Astrocyte (in vitro differentiated cells and primary cell): ENCODE results near the gene P2RX5. TPM values are rescaled to one million over a fixed set of nuclear protein-coding genes. Genes with fewer than 3 reads are reported as not detected.

Experiments used
- DNase-seq: peaks from one replicate; pipeline ENCODE4 v3.0.0-alpha.2; 2010; ENCODE audit warnings: low read depth
- FAIRE-seq: peaks from 2 replicates; lab custom pipeline; 2011; peaks lifted over from hg19 to GRCh38; lab: Jason Lieb, UNC
- H2AFZ ChIP-seq: 2 replicates; pipeline ENCODE4 v1.6.0; 2012; ENCODE audit warnings: low read depth, low read length, inconsistent platforms
- H3K27ac ChIP-seq: 2 replicates; pipeline ENCODE4 v1.5.1; 2011; ENCODE audit warnings: low read depth, low read length, inconsistent platforms
- H3K27me3 ChIP-seq: 2 replicates; pipeline ENCODE4 v1.6.0; 2011; ENCODE audit warnings: low read length, inconsistent platforms; ENCODE audit not compliant: insufficient read depth
- H3K36me3 ChIP-seq: 2 replicates; pipeline ENCODE4 v1.5.1; 2011; ENCODE audit warnings: low read length, inconsistent platforms; ENCODE audit not compliant: insufficient read depth
- H3K4me1 ChIP-seq: 2 replicates; pipeline ENCODE4 v1.5.1; 2011; ENCODE audit warnings: low read length, inconsistent platforms; ENCODE audit not compliant: insufficient read depth
- H3K4me2 ChIP-seq: 2 replicates; pipeline ENCODE4 v1.6.0; 2012; ENCODE audit warnings: low read length, inconsistent platforms
- H3K4me3 ChIP-seq: 2 replicates; pipeline ENCODE4 v1.5.1; 2011; ENCODE audit warnings: low read depth, mild to moderate bottlenecking, low read length, inconsistent platforms; ENCODE audit not compliant: insufficient read depth
- H3K79me2 ChIP-seq: 2 replicates; pipeline ENCODE4 v1.6.0; 2012; ENCODE audit warnings: mild to moderate bottlenecking, low read length, inconsistent platforms; ENCODE audit not compliant: insufficient read depth
- H3K9ac ChIP-seq: 2 replicates; pipeline ENCODE4 v1.6.0; 2012; ENCODE audit warnings: mild to moderate bottlenecking, low read length, inconsistent platforms
- H3K9me3 ChIP-seq: 2 replicates; pipeline ENCODE4 v1.5.1; 2012; ENCODE audit warnings: low read depth, mild to moderate bottlenecking, low read length, inconsistent platforms; ENCODE audit not compliant: insufficient read depth
- H4K20me1 ChIP-seq: 2 replicates; pipeline ENCODE4 v1.6.0; 2012; ENCODE audit warnings: low read length, inconsistent platforms; ENCODE audit not compliant: insufficient read depth
- H3K27ac Mint-ChIP-seq: one replicate; pipeline ENCODE4 v1.8.0; 2021; ENCODE audit warnings: mild to moderate bottlenecking, mixed read lengths; ENCODE audit not compliant: unreplicated experiment
- H3K27me3 Mint-ChIP-seq: one replicate; pipeline ENCODE4 v1.8.0; 2021; ENCODE audit warnings: low read depth, mixed read lengths; ENCODE audit not compliant: unreplicated experiment
- H3K36me3 Mint-ChIP-seq: one replicate; pipeline ENCODE4 v1.8.0; 2021; ENCODE audit warnings: low read depth, mixed read lengths; ENCODE audit not compliant: unreplicated experiment
- H3K4me1 Mint-ChIP-seq: one replicate; pipeline ENCODE4 v1.8.0; 2021; ENCODE audit warnings: low read depth, mixed read lengths; ENCODE audit not compliant: unreplicated experiment
- H3K4me3 Mint-ChIP-seq: one replicate; pipeline ENCODE4 v1.8.0; 2021; ENCODE audit warnings: mild to moderate bottlenecking, moderate library complexity, mixed read lengths; ENCODE audit not compliant: unreplicated experiment
- H3K9me3 Mint-ChIP-seq: one replicate; pipeline ENCODE4 v1.8.0; 2021; ENCODE audit warnings: mild to moderate bottlenecking, mixed read lengths; ENCODE audit not compliant: unreplicated experiment
- EZH2 ChIP-seq: IDR thresholded peaks from 2 replicates; pipeline ENCODE4 v1.6.1; 2012; ENCODE audit warnings: mild to moderate bottlenecking, low read length, inconsistent platforms; ENCODE audit not compliant: insufficient read depth
- total RNA-seq: library from RNA; stranded (reverse); gene quantifications from 2 replicates; pipeline ENCODE4 v1.2.1, GENCODE V29; 2021
- TF ChIP-seq, protein P1 (sequence below): IDR thresholded peaks from 2 replicates; pipeline ENCODE4 v1.5.1; 2011; ENCODE audit warnings: low read depth, mild to moderate bottlenecking, inconsistent platforms, low read length, moderate library complexity; ENCODE audit not compliant: insufficient read depth

Gene P2RX5
- total RNA-seq, 1 donor from 2014 or later: 2.4 TPM

DNA sequence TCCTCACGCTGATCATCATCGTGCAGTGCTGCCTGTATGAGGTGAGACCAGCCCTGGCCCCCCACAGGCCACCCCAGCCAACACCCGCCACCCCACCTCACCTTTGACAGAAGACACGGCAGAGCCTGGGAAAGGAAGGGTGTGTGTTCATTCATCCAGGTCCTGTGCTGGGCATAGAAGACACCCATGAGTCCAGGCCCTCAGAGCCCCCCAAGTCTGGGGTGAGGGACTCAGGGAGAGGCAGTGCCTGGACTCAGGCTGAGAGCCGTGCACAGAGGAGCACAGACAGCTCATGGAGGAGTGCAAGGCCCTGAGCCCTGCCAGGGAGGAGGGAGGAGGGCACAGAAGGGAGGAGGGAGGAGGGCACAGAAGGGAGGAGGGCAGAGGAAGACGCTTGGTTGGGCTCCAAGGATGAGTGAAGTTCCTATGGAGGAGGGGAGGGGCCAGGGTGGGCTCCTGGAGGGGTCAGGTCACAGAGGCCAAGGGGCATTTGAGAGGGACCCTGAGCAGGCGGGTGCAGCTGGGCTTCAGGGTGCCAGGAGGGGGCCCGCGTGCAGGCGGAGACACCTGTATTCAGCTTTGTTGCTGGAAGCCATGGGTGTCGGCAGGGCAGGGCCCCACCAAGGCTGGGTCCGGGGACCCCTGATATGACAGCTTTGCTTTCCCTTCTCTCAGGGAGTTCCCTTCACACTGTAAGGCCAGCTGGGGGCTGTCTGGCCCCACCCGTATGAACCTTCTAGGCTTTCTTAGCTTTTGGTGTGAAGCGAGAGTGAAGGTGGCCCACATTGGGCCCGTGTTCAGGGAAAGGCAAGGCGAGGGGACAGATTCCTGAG is 39.0 kb downstream of the P2RX5 start:
- Histone ChIP-seq H3K4me1 (peaks cover 17% of the 10 kb centered on the region), H3K9me3 (no peaks in the 10 kb centered on the region), H3K36me3 (no peaks in the 10 kb centered on the region), H3K9ac (no peak overlapping the region), H2AFZ (no peak overlapping the region), H3K4me2 (no peak overlapping the region), H3K4me3 (no peak overlapping the region), H3K27ac (no peak overlapping the region), H3K27me3 (no peaks in the 10 kb centered on the region), H3K79me2 (no peaks in the 10 kb centered on the region), H4K20me1 (peaks cover 26% of the 10 kb centered on the region)
- H3K27ac Mint-ChIP-seq: peak overlapping the region; percentile 26
- DNase-seq (no peak), FAIRE-seq (no peak)
- H3K27me3 Mint-ChIP-seq: no peaks in the 10 kb centered on the region
- TF ChIP-seq, protein P1, sequence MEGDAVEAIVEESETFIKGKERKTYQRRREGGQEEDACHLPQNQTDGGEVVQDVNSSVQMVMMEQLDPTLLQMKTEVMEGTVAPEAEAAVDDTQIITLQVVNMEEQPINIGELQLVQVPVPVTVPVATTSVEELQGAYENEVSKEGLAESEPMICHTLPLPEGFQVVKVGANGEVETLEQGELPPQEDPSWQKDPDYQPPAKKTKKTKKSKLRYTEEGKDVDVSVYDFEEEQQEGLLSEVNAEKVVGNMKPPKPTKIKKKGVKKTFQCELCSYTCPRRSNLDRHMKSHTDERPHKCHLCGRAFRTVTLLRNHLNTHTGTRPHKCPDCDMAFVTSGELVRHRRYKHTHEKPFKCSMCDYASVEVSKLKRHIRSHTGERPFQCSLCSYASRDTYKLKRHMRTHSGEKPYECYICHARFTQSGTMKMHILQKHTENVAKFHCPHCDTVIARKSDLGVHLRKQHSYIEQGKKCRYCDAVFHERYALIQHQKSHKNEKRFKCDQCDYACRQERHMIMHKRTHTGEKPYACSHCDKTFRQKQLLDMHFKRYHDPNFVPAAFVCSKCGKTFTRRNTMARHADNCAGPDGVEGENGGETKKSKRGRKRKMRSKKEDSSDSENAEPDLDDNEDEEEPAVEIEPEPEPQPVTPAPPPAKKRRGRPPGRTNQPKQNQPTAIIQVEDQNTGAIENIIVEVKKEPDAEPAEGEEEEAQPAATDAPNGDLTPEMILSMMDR: no peak
- no peak for TF ChIP-seq EZH2
- H3K4me3 Mint-ChIP-seq: no peak overlapping the region
- peaks cover 6% of the 10 kb centered on the region for H3K4me1 Mint-ChIP-seq
- H3K36me3 Mint-ChIP-seq: peaks cover 4% of the 10 kb centered on the region
- no peaks in the 10 kb centered on the region for H3K9me3 Mint-ChIP-seq

DNA sequence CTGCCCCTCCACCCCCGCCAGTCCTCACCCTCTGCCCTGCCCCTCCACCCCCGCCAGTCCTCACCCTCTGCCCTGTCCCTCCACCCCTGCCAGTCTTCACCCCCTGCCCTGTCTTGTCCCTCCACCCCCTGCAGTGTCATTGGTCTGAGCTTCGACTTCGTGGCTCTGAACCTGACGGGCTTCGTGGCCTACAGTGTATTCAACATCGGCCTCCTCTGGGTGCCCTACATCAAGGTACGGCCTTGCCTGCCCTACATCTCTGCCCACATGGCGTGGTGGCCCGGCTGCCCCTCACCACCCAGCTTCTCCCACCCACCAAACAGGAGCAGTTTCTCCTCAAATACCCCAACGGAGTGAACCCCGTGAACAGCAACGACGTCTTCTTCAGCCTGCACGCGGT is 39.6 kb downstream of the P2RX5 start:
- no peak for DNase-seq
- H3K27ac ChIP-seq: no peak overlapping the region
- H3K4me3 ChIP-seq: no peak overlapping the region
- H3K36me3 ChIP-seq: no peaks in the 10 kb centered on the region
- no peak for TF ChIP-seq EZH2
- TF ChIP-seq, protein P1: no peak
- H3K4me1 ChIP-seq: peaks cover 17% of the 10 kb centered on the region
- H3K9me3 ChIP-seq: no peaks in the 10 kb centered on the region
- H3K4me1 Mint-ChIP-seq: peaks cover 6% of the 10 kb centered on the region
- no peak overlapping the region for H3K4me2 ChIP-seq
- H3K36me3 Mint-ChIP-seq: peaks cover 5% of the 10 kb centered on the region
- peak overlapping the region; percentile 4 for H3K27ac Mint-ChIP-seq
- H3K9me3 Mint-ChIP-seq: no peaks in the 10 kb centered on the region
- no peak for FAIRE-seq
- H3K79me2 ChIP-seq: no peaks in the 10 kb centered on the region
- no peaks in the 10 kb centered on the region for H3K27me3 ChIP-seq
- H4K20me1 ChIP-seq: peaks cover 20% of the 10 kb centered on the region
- no peak overlapping the region for H3K4me3 Mint-ChIP-seq
- H2AFZ ChIP-seq: no peak overlapping the region
- no peaks in the 10 kb centered on the region for H3K27me3 Mint-ChIP-seq
- no peak overlapping the region for H3K9ac ChIP-seq

DNA sequence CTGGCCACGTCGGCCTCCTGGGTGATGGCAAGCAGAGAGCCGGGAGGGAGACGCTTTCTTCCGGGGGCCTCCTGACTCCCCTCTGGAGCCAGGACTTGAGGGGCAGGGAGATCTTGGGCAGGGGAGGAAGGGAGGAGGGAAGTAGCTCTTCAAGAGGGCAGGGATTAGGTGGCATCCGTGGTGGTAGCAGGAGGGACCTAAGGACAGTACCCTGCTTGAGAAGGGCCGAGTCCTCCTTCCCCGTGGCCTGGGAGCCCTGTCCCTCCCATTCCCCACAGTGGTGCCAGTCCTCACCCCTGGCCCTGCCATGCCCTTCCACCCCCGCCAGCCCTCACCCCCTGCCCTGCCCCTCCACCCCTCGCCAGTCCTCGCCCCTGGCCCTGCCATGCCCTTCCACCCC is 40.2 kb downstream of the P2RX5 start:
- Histone ChIP-seq H3K9me3 (no peaks in the 10 kb centered on the region), H2AFZ (no peak overlapping the region), H4K20me1 (peaks cover 14% of the 10 kb centered on the region), H3K4me1 (peaks cover 17% of the 10 kb centered on the region), H3K4me3 (no peak overlapping the region), H3K27ac (no peak overlapping the region), H3K4me2 (no peak overlapping the region), H3K9ac (no peak overlapping the region), H3K27me3 (no peaks in the 10 kb centered on the region), H3K79me2 (no peaks in the 10 kb centered on the region), H3K36me3 (no peaks in the 10 kb centered on the region)
- Mint-ChIP-seq H3K27me3 (no peaks in the 10 kb centered on the region), H3K36me3 (peaks cover 5% of the 10 kb centered on the region), H3K27ac (no peak overlapping the region), H3K4me3 (no peak overlapping the region), H3K9me3 (no peaks in the 10 kb centered on the region), H3K4me1 (peaks cover 6% of the 10 kb centered on the region)
- no peak for DNase-seq
- FAIRE-seq: no peak
- TF ChIP-seq, protein P1: no peak
- no peak for TF ChIP-seq EZH2
